ENCODE measurements around the gene PSMD12. TPM values are rescaled to one million over a fixed set of nuclear protein-coding genes. Genes with fewer than 3 reads are reported as not detected.

Gene PSMD12
- 94.6 to 119 TPM (median 96.9 TPM) in 5 replicates for total RNA-seq (2022; extraction: Qiagen RNA extraction)

GRCh38 chr17:67366193-67367157, at the start of gene PSMD12:
PSMD12 (minus strand) TSS chr17:67366577; CDS start chr17:67366519, 58 bp downstream.

GRCh38 chr17:67376737-67377487, 10.5 kb upstream of the PSMD12 start, which contains the start of gene PITPNC1:
PITPNC1 (plus strand) TSS chr17:67377281.

Other genes with a start within 250 kb of the PSMD12 start
- gene HELZ, start 121.4 kb downstream of the PSMD12 start, total RNA-seq (2022; extraction: Qiagen RNA extraction), result 7.6 to 11.3 TPM (median 8.7 TPM) in 5 replicates
- 13.3 to 18.2 TPM (median 16.4 TPM) in 5 replicates for gene PITPNC1, start 10.7 kb upstream of the PSMD12 start, total RNA-seq (2022; extraction: Qiagen RNA extraction)

All from A549 treated with CORT108297 at 1 μM for 4 hours (cell line).